Measurements from ENCODE around the gene CEP131. TPM values are rescaled to one million over a fixed set of nuclear protein-coding genes. Genes with fewer than 3 reads are reported as not detected.

CEP131 gene
- total RNA-seq, 4 donors from 2014 or later = 5.5 to 8.1 (median 6.0) TPM

DNA sequence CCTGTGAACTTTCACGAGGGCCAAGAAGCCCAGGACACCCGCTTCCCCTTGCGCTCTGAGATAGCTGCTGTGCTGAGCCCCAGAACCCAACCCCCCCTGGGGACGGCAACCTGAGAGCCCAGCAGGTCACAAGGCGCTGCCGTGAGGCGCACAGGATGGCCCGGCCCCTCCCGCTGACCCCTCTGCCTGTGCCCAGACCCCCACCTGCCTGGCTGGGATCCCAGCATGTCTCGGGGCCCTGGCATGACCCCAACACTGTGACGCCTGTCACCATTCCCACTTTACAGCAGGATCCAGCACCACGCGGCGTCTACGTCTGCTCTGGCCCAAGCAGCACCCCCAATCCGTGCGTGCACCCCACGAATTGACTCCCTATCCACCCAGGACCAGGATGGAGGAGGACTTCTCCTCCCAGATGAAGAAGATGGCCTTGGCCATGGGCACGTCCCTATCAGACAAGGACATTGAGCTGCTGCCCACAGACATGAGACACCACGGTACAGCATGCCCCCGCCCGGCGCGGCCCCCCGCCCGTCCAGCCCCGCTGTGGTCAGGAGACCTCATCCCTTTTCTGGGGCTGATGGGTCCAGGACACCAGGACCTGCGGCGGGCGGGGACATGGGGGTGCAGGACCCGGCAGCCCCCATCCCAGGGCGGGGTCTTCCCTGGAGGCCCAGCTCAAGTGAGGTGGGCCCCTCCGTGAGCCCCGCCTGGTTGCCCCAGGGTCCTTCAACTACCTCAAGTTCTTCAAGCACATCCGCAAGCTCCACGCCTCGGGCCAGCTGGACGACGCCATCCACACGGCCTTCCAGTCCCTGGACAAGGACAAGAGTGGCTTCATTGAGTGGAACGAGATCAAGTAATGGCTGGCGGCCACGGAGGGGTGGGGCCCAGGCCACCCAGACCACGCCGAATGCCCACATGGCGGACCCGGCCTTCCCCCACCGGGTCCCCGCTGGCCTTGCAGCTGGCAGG lies 41.6 kb downstream of the CEP131 start:
- no peaks in the 10 kb centered on the region for H3K4me1 ChIP-seq
- 81 to 93% methylated on average over 3 to 12 of the region's 49 CpGs for WGBS, 2 donors
- peaks cover 0 to 63% (median 0%) of the 10 kb centered on the region in 4 donors for H3K27me3 ChIP-seq
- DNase-seq = no peak
- intact Hi-C loops (cut with DNase I) = no loop called here
- H3K36me3 ChIP-seq = no peaks in the 10 kb centered on the region
- H3K4me3 ChIP-seq = no peak overlapping the region
- TF ChIP-seq, protein P1, sequence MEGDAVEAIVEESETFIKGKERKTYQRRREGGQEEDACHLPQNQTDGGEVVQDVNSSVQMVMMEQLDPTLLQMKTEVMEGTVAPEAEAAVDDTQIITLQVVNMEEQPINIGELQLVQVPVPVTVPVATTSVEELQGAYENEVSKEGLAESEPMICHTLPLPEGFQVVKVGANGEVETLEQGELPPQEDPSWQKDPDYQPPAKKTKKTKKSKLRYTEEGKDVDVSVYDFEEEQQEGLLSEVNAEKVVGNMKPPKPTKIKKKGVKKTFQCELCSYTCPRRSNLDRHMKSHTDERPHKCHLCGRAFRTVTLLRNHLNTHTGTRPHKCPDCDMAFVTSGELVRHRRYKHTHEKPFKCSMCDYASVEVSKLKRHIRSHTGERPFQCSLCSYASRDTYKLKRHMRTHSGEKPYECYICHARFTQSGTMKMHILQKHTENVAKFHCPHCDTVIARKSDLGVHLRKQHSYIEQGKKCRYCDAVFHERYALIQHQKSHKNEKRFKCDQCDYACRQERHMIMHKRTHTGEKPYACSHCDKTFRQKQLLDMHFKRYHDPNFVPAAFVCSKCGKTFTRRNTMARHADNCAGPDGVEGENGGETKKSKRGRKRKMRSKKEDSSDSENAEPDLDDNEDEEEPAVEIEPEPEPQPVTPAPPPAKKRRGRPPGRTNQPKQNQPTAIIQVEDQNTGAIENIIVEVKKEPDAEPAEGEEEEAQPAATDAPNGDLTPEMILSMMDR (IDR thresholded peaks at IDR 0.05) = no peak
- no peak for TF ChIP-seq POLR2A (IDR thresholded peaks at IDR 0.05)
- H3K27ac ChIP-seq = no peak overlapping the region
- no peaks in the 10 kb centered on the region for H3K9me3 ChIP-seq

GRCh38 chr17:81179861-81180260 lies 42.9 kb downstream of the CEP131 start:
- H3K27me3 ChIP-seq = peaks cover 0 to 57% (median 0%) of the 10 kb centered on the region in 4 donors
- no peaks in the 10 kb centered on the region for H3K36me3 ChIP-seq
- intact Hi-C loops (cut with DNase I) = no loop called here
- TF ChIP-seq, protein P1 (IDR thresholded peaks at IDR 0.05) = no peak
- no peak for TF ChIP-seq POLR2A (IDR thresholded peaks at IDR 0.05)
- 51% methylated on average over 6 of the region's 12 CpGs; no CpG with 5 or more reads in 1 of the 2 donors for WGBS, 2 donors
- no peaks in the 10 kb centered on the region for H3K4me1 ChIP-seq
- no peak overlapping the region for H3K27ac ChIP-seq
- DNase-seq = no peak
- H3K4me3 ChIP-seq = no peak overlapping the region
- peaks cover 0 to 5% (median 0%) of the 10 kb centered on the region in 3 donors for H3K9me3 ChIP-seq

GRCh38 chr17:81179220-81179619 lies 43.5 kb downstream of the CEP131 start:
- Histone ChIP-seq H3K9me3 (peaks cover 0 to 5% (median 0%) of the 10 kb centered on the region in 3 donors), H3K36me3 (no peaks in the 10 kb centered on the region), H3K27me3 (peaks cover 0 to 50% (median 0%) of the 10 kb centered on the region in 4 donors), H3K4me1 (no peaks in the 10 kb centered on the region), H3K4me3 (no peak overlapping the region), H3K27ac (no peak overlapping the region)
- intact Hi-C loops (cut with DNase I) = no loop called here
- 53 to 100% methylated on average over 3 to 5 of the region's 9 CpGs for WGBS, 2 donors
- TF ChIP-seq POLR2A (IDR thresholded peaks at IDR 0.05) = no peak
- TF ChIP-seq, protein P1 (IDR thresholded peaks at IDR 0.05) = no peak
- no peak for DNase-seq

DNA sequence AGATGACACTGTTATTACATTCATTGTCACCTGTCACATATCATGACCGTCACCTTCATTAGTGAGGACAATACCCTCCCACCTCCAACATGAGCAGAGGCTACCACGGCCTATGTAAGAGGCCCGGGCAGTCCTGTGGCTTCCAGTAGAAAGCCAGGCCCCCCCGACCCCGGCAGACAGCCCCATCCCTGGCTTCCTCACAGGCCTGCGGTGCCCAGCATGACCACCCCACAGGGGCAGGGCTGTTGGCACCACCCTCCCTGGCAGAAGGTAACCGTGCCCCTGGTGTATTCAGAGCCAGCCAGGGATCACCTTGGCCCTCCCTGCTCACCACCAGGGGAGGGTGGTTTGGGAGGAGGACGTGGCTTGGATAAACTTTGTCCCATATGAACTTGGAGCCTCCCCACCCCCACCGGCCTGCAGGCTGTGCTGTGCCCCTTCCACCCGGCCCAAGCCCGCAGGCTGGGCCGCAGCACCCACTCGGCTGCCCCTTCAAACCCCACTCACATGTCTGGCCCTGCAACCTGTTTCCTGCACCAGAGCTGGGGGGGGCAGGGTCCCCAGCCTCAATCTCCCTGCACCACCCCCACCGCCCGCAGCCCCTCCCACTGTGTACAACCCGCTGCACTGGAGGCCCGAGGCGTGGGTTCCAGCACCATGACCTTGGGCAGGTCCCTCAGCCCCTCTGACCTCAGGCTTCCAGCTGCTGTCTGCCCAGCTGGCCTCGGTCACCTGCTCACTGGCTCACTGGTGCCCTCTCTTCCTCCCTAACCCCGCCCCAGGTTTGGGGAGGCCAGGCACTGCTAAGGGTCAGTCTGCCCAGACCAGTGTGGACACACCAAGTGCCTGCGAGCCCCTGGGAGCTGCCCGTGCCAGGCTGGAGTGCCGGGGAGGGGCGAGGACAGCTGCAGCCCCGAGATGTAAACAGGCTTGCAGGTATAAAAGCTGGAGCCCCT lies 44.4 kb downstream of the CEP131 start:
- Histone ChIP-seq H3K36me3 (no peaks in the 10 kb centered on the region), H3K9me3 (peaks cover 0 to 5% (median 0%) of the 10 kb centered on the region in 3 donors), H3K4me1 (no peaks in the 10 kb centered on the region), H3K27ac (no peak overlapping the region), H3K27me3 (peaks cover 0 to 42% (median 0%) of the 10 kb centered on the region in 4 donors), H3K4me3 (no peak overlapping the region)
- intact Hi-C loops (cut with DNase I) = no loop called here
- DNase-seq = no peak
- TF ChIP-seq, protein P1 (IDR thresholded peaks at IDR 0.05) = no peak
- no peak for TF ChIP-seq POLR2A (IDR thresholded peaks at IDR 0.05)
- WGBS, 2 donors = 73 to 76% methylated on average over 2 to 4 of the region's 25 CpGs
